OCI-LY3 (cell line): ENCODE data around the gene PPM1B.

Source experiments
- CTCF ChIP-seq: fragments of 200-600, 300-600 bp; sonication (generic); IDR thresholded peaks from 2 replicates; pipeline ENCODE4 v1.5.1; 2014; ENCODE audit warnings: antibody characterized with exemption, low read length, low read depth
- EZH2phosphoT487 ChIP-seq: fragments of 200-600 bp; shearing (Covaris generic); IDR thresholded peaks from 2 replicates; pipeline ENCODE4 v1.6.1; 2018; ENCODE audit warnings: antibody characterized with exemption, mixed run types, low read depth

GRCh38 chr2:44267796-44268648, 99.3 kb downstream of the PPM1B start:
- TF ChIP-seq CTCF: no peak
- no peak for TF ChIP-seq EZH2phosphoT487
